Activated naive CD8-positive, alpha-beta T cell treated with anti-CD3 and anti-CD28 coated beads for 36 hours (primary cell): ENCODE measurements around the gene PCYT1A. TPM values are rescaled to one million over a fixed set of nuclear protein-coding genes. Genes with fewer than 3 reads are reported as not detected.

Experiments
- DNase-seq: peaks from one replicate; pipeline ENCODE4 v3.0.0; 2021
- H3K27ac Mint-ChIP-seq: one replicate; pipeline ENCODE4 v1.8.0; 2022; ENCODE audit warnings: mild to moderate bottlenecking, moderate library complexity, mixed read lengths
- H3K27me3 Mint-ChIP-seq: one replicate; pipeline ENCODE4 v1.8.0; 2022; ENCODE audit warnings: mild to moderate bottlenecking, mixed read lengths
- H3K36me3 Mint-ChIP-seq: one replicate; pipeline ENCODE4 v1.8.0; 2021; ENCODE audit warnings: mild to moderate bottlenecking, mixed read lengths
- H3K4me1 Mint-ChIP-seq: one replicate; pipeline ENCODE4 v1.8.0; 2021; ENCODE audit warnings: mixed read lengths
- H3K4me3 Mint-ChIP-seq: one replicate; pipeline ENCODE4 v1.8.0; 2022; ENCODE audit warnings: mild to moderate bottlenecking, moderate library complexity, mixed read lengths
- H3K9me3 Mint-ChIP-seq: one replicate; pipeline ENCODE4 v1.8.0; 2022; ENCODE audit warnings: mixed read lengths
- total RNA-seq, 2 experiments: library from RNA; stranded (reverse); gene quantifications; one replicate each; pipeline ENCODE4 v1.2.3, GENCODE V29; 2021

Gene PCYT1A
- total RNA-seq, 2 experiments from 2014 or later: 41.2 to 42.1 TPM

DNA sequence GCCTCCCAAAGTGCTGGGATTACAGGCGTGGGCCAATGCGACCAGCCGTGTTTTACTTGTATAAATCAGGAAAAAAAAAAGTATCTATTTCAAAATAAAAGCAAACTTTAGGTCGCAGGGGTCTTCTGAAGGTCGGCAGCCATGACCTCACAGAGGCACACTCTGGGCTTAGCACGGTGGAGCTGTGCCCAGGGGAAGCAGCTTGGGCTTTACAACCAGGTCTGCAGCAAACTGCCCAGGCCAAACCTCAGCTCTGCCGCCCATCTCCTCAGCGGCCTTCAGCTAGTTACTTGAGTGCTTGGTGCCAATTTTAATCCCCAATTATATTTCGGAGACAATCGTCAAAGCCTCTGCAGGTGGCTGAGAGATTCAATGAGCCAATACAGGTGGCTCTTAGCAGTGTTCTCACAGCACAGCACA, 106.4 kb downstream of the PCYT1A start:
- no peak for DNase-seq
- Mint-ChIP-seq H3K9me3 (no peaks in the 10 kb centered on the region), H3K27ac (peak overlapping the region; percentile 99), H3K4me1 (peaks cover 46% of the 10 kb centered on the region), H3K27me3 (no peaks in the 10 kb centered on the region), H3K36me3 (no peaks in the 10 kb centered on the region), H3K4me3 (no peak overlapping the region)

DNA sequence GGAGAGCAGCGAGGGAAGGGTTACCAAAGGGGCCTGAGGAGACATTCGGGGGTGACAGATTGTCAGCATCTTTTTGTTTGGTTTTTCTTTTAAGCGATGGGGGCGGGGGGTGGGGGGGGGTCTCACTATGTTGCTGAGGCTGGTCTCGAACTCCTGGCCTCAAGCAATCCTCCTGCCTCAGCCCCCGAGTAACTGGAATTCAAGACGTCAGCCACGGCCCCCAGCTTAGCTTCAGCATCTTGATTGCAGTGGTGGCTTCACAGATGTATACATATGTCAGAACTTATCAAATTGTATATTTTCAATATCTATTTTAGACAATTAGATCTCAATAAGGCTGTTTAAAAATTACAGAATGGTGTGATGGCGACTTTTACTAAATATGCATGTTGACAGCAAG, 107.2 kb downstream of the PCYT1A start:
- peak overlapping the region; percentile 99 for H3K27ac Mint-ChIP-seq
- H3K4me1 Mint-ChIP-seq: peaks cover 46% of the 10 kb centered on the region
- no peak for DNase-seq
- peak overlapping the region; percentile 71 for H3K4me3 Mint-ChIP-seq
- H3K9me3 Mint-ChIP-seq: no peaks in the 10 kb centered on the region
- H3K27me3 Mint-ChIP-seq: no peaks in the 10 kb centered on the region
- H3K36me3 Mint-ChIP-seq: no peaks in the 10 kb centered on the region

Other genes with a start within 250 kb of the PCYT1A start
- gene TFRC, start 205.6 kb downstream of the PCYT1A start, total RNA-seq: 100 to 1,000 TPM; 550 TPM
- not detected for gene ZDHHC19, start 76.3 kb downstream of the PCYT1A start, total RNA-seq
- gene SLC51A, start 71.2 kb downstream of the PCYT1A start, total RNA-seq: not detected
- 1 to 10 TPM; 8.1 to 8.4 TPM for gene DYNLT2B, start 30.5 kb upstream of the PCYT1A start, total RNA-seq
- not detected for gene TM4SF19, start 50.7 kb upstream of the PCYT1A start, total RNA-seq
- gene UBXN7, start 144.7 kb upstream of the PCYT1A start, total RNA-seq: 10 to 100 TPM; 52.7 to 57.5 TPM
- gene RNF168, start 216.0 kb upstream of the PCYT1A start, total RNA-seq: 10 to 100 TPM; 24.5 to 27.1 TPM
- gene SMCO1, start 227.6 kb upstream of the PCYT1A start, total RNA-seq: not detected